A673 (cell line): ENCODE data around the gene AHDC1. TPM values are rescaled to one million over a fixed set of nuclear protein-coding genes. Genes with fewer than 3 reads are reported as not detected.

Experiments used
- BruUV-seq: library from RNA; stranded (reverse); fragments of 400-500 nt; replicated peaks from 2 replicates; lab custom pipeline; 2021; lab: Mats Ljungman, UMichigan
- CTCF ChIA-PET: fragments of 300-600 bp; sonication (Branson Sonifier 250); formaldehyde crosslinking; loops from one replicate; lab custom pipeline; 2022; ENCODE audit warnings: antibody characterized with exemption; lab: Charles Lee
- POLR2A ChIA-PET: fragments of 300-600 bp; sonication (Branson Sonifier 250); formaldehyde crosslinking; loops from one replicate; lab custom pipeline; 2022; ENCODE audit warnings: antibody characterized with exemption; ENCODE audit not compliant: low non-redundant PET; lab: Charles Lee
- DNase-seq: peaks from one replicate; pipeline ENCODE4 v3.0.0-alpha.2; 2015; ENCODE audit warnings: low spot score
- H3K27ac ChIP-seq: fragments of 200-600 bp; sonication (generic); 2 replicates; pipeline ENCODE4 v1.5.1; 2016; ENCODE audit warnings: mixed run types, low read depth, mild to moderate bottlenecking, mixed read lengths, antibody characterized with exemption, low read length; ENCODE audit not compliant: poor library complexity, severe bottlenecking
- H3K27me3 ChIP-seq: fragments of 200-600 bp; sonication (generic); replicated peaks from 2 replicates; pipeline ENCODE4 v1.6.1; 2017; ENCODE audit warnings: mixed run types, low read depth, mild to moderate bottlenecking, mixed read lengths, antibody characterized with exemption, low read length; ENCODE audit not compliant: insufficient read depth, poor library complexity
- H3K36me3 ChIP-seq: fragments of 200-600 bp; sonication (generic); 2 replicates; pipeline ENCODE4 v1.6.1; 2016; ENCODE audit warnings: mixed run types, mild to moderate bottlenecking, mixed read lengths, antibody characterized with exemption, low read length; ENCODE audit not compliant: insufficient read depth, poor library complexity, severe bottlenecking
- H3K4me1 ChIP-seq: fragments of 200-600 bp; sonication (generic); 2 replicates; pipeline ENCODE4 v1.6.1; 2017; ENCODE audit warnings: mixed run types, mild to moderate bottlenecking, mixed read lengths, antibody characterized with exemption, low read length; ENCODE audit not compliant: insufficient read depth, poor library complexity, severe bottlenecking
- H3K4me3 ChIP-seq: fragments of 200-600 bp; sonication (generic); 2 replicates; pipeline ENCODE4 v1.5.1; 2016; ENCODE audit warnings: low read depth, mixed run types, mild to moderate bottlenecking, mixed read lengths, low read length; ENCODE audit not compliant: poor library complexity, severe bottlenecking
- H3K9me3 ChIP-seq: fragments of 200-600 bp; sonication (generic); 2 replicates; pipeline ENCODE4 v1.6.1; 2016; ENCODE audit warnings: mixed run types, low read depth, mild to moderate bottlenecking, mixed read lengths, antibody characterized with exemption, low read length; ENCODE audit not compliant: poor library complexity, severe bottlenecking
- EZH2 ChIP-seq: fragments of 200-600 bp; sonication (generic); IDR thresholded peaks from 2 replicates; pipeline ENCODE4 v1.6.1; 2017; ENCODE audit warnings: borderline replicate concordance, low read depth, mild to moderate bottlenecking, mixed read lengths, antibody characterized with exemption, low read length; ENCODE audit not compliant: poor library complexity, severe bottlenecking
- intact Hi-C: fragments of 100-400 bp; cut with micrococcal nuclease; formaldehyde crosslinking; loops from one replicate; pipeline ENCODE4 v1.10.0; 2022; ENCODE audit not compliant: unreplicated experiment
- total RNA-seq: library from RNA; stranded (reverse); gene quantifications from 2 replicates; pipeline ENCODE4 v1.2.3, GENCODE V29; 2021
- TF ChIP-seq, protein P1 (sequence below): fragments of 300-800, 200-600 bp; sonication (generic); conservative IDR thresholded peaks from 2 replicates; pipeline ENCODE4 v1.5.1; 2017; ENCODE audit warnings: low read depth, mild to moderate bottlenecking, antibody characterized with exemption, low read length, moderate library complexity, mixed read lengths

Gene AHDC1
- total RNA-seq, 1 experiment from 2014 or later = 33.2 TPM

DNA sequence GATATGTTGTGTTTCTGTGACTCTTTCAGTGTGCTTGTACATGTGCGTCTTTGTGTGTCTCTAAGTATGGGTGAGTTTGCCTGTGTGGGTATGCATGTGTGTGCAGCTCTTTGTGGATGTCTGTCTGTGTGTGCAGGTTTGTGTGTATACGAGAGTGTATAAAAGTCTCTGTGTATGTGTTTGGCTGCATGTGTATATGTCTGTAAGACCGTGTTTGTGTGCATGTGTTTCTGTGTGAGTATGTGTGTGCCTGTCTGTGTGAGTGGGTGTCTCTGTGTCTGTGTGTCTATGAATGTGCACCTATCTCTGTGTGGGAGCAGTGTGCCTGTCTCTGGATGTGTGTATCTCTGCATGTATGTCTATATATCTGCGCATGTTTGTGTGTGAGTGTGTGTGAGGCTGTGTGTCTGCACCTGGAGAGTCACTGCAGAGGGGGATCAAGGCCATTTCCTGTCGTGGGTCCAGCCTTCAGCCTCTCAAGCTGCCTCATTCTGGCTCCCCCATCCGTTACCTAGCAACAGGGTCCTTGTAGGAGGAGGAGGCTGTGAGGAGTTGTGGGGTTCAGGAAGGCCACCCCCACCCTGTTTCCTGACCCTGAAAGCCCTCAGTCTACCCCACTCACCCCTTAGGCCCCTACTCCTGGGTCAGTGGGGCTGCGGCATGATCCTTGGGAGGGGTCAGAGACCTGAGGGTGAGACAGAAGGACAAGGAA is 20.7 kb upstream of the AHDC1 start:
- ChIA-PET POLR2A (no interaction called here), CTCF (no interaction called here)
- no peak for DNase-seq
- Histone ChIP-seq H3K4me1 (no peaks in the 10 kb centered on the region), H3K9me3 (no peaks in the 10 kb centered on the region), H3K27ac (no peak overlapping the region), H3K4me3 (no peak overlapping the region), H3K36me3 (no peaks in the 10 kb centered on the region), H3K27me3 (no peaks in the 10 kb centered on the region)
- BruUV-seq = no TSS peak
- intact Hi-C loops = no loop called here
- TF ChIP-seq, protein P1, sequence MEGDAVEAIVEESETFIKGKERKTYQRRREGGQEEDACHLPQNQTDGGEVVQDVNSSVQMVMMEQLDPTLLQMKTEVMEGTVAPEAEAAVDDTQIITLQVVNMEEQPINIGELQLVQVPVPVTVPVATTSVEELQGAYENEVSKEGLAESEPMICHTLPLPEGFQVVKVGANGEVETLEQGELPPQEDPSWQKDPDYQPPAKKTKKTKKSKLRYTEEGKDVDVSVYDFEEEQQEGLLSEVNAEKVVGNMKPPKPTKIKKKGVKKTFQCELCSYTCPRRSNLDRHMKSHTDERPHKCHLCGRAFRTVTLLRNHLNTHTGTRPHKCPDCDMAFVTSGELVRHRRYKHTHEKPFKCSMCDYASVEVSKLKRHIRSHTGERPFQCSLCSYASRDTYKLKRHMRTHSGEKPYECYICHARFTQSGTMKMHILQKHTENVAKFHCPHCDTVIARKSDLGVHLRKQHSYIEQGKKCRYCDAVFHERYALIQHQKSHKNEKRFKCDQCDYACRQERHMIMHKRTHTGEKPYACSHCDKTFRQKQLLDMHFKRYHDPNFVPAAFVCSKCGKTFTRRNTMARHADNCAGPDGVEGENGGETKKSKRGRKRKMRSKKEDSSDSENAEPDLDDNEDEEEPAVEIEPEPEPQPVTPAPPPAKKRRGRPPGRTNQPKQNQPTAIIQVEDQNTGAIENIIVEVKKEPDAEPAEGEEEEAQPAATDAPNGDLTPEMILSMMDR = no peak
- TF ChIP-seq EZH2 = no peak

GRCh38 chr1:27623327-27624212 is 19.6 kb upstream of the AHDC1 start:
- intact Hi-C loops = no loop called here
- Histone ChIP-seq H3K36me3 (no peaks in the 10 kb centered on the region), H3K4me3 (no peak overlapping the region), H3K27me3 (no peaks in the 10 kb centered on the region), H3K27ac (no peak overlapping the region), H3K9me3 (no peaks in the 10 kb centered on the region), H3K4me1 (no peaks in the 10 kb centered on the region)
- TF ChIP-seq, protein P1 = no peak
- TF ChIP-seq EZH2 = no peak
- no peak for DNase-seq
- POLR2A ChIA-PET = no interaction called here
- CTCF ChIA-PET = no interaction called here
- BruUV-seq = no TSS peak

DNA sequence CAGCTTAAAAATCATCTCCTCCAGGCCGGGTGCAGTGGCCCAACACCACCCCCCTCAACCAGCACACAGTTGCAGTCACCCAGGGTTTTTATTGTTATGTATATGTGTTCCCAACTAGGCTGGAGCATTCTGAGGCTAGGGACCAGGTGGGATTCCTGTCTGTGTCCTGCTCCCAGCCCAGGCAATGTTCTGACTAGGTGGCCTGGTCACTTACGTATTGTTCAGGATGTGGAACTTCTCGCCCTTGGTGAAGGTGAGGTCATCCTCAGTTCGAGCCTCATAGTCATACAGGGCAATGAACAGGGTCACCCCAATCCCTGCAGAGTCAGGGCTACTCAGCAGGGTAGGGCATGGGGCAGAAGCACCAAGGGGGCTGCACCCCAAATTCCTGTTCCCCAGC is 18.9 kb upstream of the AHDC1 start:
- Histone ChIP-seq H3K36me3 (no peaks in the 10 kb centered on the region), H3K4me3 (no peak overlapping the region), H3K27ac (no peak overlapping the region), H3K27me3 (no peaks in the 10 kb centered on the region), H3K9me3 (no peaks in the 10 kb centered on the region), H3K4me1 (no peaks in the 10 kb centered on the region)
- no TSS peak for BruUV-seq
- intact Hi-C loops = no loop called here
- no peak for DNase-seq
- ChIA-PET CTCF (no interaction called here), POLR2A (no interaction called here)
- TF ChIP-seq, protein P1 = no peak
- TF ChIP-seq EZH2 = no peak
